GM21737 (cell line): Measurements from ENCODE around the gene RASSF7.

Experiments
- ATAC-seq: cut with Tn5 transposase; IDR thresholded peaks from one replicate; pipeline ENCODE4 v1.9.1; 2021; ENCODE audit warnings: mild to moderate bottlenecking, moderate library complexity; ENCODE audit not compliant: unreplicated experiment

The RASSF7 gene

GRCh38 chr11:551131-551530 lies 9.6 kb upstream of the RASSF7 start:
- no peak for ATAC-seq

- ATAC-seq: no peak
Observed at GRCh38 chr11:551596-551995, 9.2 kb upstream of the RASSF7 start.

- no peak for ATAC-seq
Observed at GRCh38 chr11:553083-553987, 7.4 kb upstream of the RASSF7 start.

GRCh38 chr11:553988-554340 lies 6.8 kb upstream of the RASSF7 start:
- no peak for ATAC-seq

GRCh38 chr11:554428-555226 lies 6.1 kb upstream of the RASSF7 start:
- ATAC-seq: no peak

- no peak for ATAC-seq
Observed at GRCh38 chr11:555227-555779, 5.5 kb upstream of the RASSF7 start.

GRCh38 chr11:555780-556661 lies 4.7 kb upstream of the RASSF7 start:
- no peak for ATAC-seq

- ATAC-seq: no peak
Observed at GRCh38 chr11:556662-557256, 4.0 kb upstream of the RASSF7 start.

- ATAC-seq: no peak
Observed at GRCh38 chr11:557328-558132, 3.2 kb upstream of the RASSF7 start.

- no peak for ATAC-seq
Observed at GRCh38 chr11:558503-558902, 2.3 kb upstream of the RASSF7 start.

GRCh38 chr11:559020-559620 lies 1.6 kb upstream of the RASSF7 start:
- no peak for ATAC-seq

- ATAC-seq: no peak
Observed at GRCh38 chr11:559712-560304, 962 bp upstream of the RASSF7 start.

GRCh38 chr11:561148-562003 lies 606 bp downstream of the RASSF7 start:
- peak; percentile 3 for ATAC-seq

GRCh38 chr11:562046-562645 lies 1.4 kb downstream of the RASSF7 start:
- no peak for ATAC-seq

- ATAC-seq: no peak
Observed at GRCh38 chr11:563066-563811, 2.5 kb downstream of the RASSF7 start.

GRCh38 chr11:563812-564578 lies 3.2 kb downstream of the RASSF7 start:
- no peak for ATAC-seq
